Endothelial cell of umbilical vein (primary cell): ENCODE measurements around the gene SCLT1. TPM values are rescaled to one million over a fixed set of nuclear protein-coding genes. Genes with fewer than 3 reads are reported as not detected.
"Not testable (repeated sequence)": the region's sequence is repeated elsewhere in the genome, so short reads cannot be mapped to it uniquely, and the experiment has no call there.

ENCODE experiments used
- BruUV-seq: library from RNA; stranded (reverse); fragments of 400-500 nt; replicated peaks from 2 replicates; lab custom pipeline; 2021; lab: Mats Ljungman, UMichigan
- CTCF ChIA-PET: fragments of 300-600, 350-600 bp; sonication (Branson Sonifier 250); formaldehyde crosslinking; loops from one replicate; lab custom pipeline; 2021; ENCODE audit warnings: antibody characterized with exemption, inconsistent platforms; lab: Charles Lee
- POLR2A ChIA-PET: fragments of 300-600, 350-600 bp; sonication (Branson Sonifier 250); formaldehyde crosslinking; loops from one replicate; lab custom pipeline; 2021; ENCODE audit warnings: antibody characterized with exemption, inconsistent platforms; lab: Charles Lee
- DNase-seq: peaks from one replicate; pipeline ENCODE4 v3.0.0-alpha.2; 2011; ENCODE audit warnings: low read depth, low spot score
- FAIRE-seq: peaks from 2 replicates; lab custom pipeline; 2011; peaks lifted over from hg19 to GRCh38; lab: Jason Lieb, UNC
- H2AFZ ChIP-seq: 2 replicates; pipeline ENCODE4 v1.6.0; 2012; ENCODE audit warnings: low read depth, low read length, control low read depth, inconsistent platforms
- H3K27ac ChIP-seq: 2 replicates; pipeline ENCODE4 v1.5.1; 2011; ENCODE audit warnings: low read depth, mild to moderate bottlenecking, control low read depth, low read length, moderate library complexity; ENCODE audit not compliant: insufficient read depth
- H3K27me3 ChIP-seq, 2 experiments: 2 replicates each; pipeline versions ENCODE4 v1.6.0 to v1.6.1; 2011; ENCODE audit warnings: low read length in 2 of 2, mixed read lengths in 1 of 2; ENCODE audit not compliant: control insufficient read depth in 2 of 2, insufficient read depth in 2 of 2
- H3K36me3 ChIP-seq, 2 experiments: 2 replicates in 1 of 2; 3 replicates in 1 of 2; pipeline ENCODE4 v1.5.1; 2011; ENCODE audit warnings: low read length in 2 of 2, mild to moderate bottlenecking in 1 of 2, moderate library complexity in 1 of 2; ENCODE audit not compliant: control insufficient read depth in 2 of 2, insufficient read depth in 2 of 2; ENCODE audit errors: extremely low read depth in 1 of 2
- H3K4me1 ChIP-seq: 3 replicates; pipeline ENCODE4 v1.5.1; 2011; ENCODE audit warnings: mild to moderate bottlenecking, low read length; ENCODE audit not compliant: control insufficient read depth, insufficient read depth; ENCODE audit errors: extremely low read depth
- H3K4me2 ChIP-seq: 2 replicates; pipeline ENCODE4 v1.6.1; 2011; ENCODE audit warnings: low read length, control low read depth, mixed read lengths; ENCODE audit not compliant: insufficient read depth
- H3K4me3 ChIP-seq, 3 experiments: fragments of 200-600 bp in 1 of 3; sonication (generic), shearing (Covaris generic) in 1 of 3; replicated peaks in 1 of 3; 2 replicates each; pipeline ENCODE4 v1.5.1; 2011 to 2016; ENCODE audit warnings: control low read depth in 3 of 3, low read length in 3 of 3, mild to moderate bottlenecking in 2 of 3, inconsistent platforms in 1 of 3, low read depth in 1 of 3, moderate library complexity in 1 of 3; ENCODE audit not compliant: insufficient read depth in 1 of 3
- H3K79me2 ChIP-seq: 2 replicates; pipeline ENCODE4 v1.6.0; 2012; ENCODE audit warnings: low read length, inconsistent platforms; ENCODE audit not compliant: control insufficient read depth, insufficient read depth
- H3K9ac ChIP-seq: replicated peaks from 2 replicates; pipeline ENCODE3; 2011; ENCODE audit warnings: low read length, control low read depth; ENCODE audit not compliant: insufficient read depth; ENCODE audit errors: extremely low read depth
- H3K9me1 ChIP-seq: replicated peaks from 3 replicates; pipeline ENCODE4 v1.6.0; 2011; ENCODE audit warnings: mild to moderate bottlenecking, low read length; ENCODE audit not compliant: control insufficient read depth, insufficient read depth; ENCODE audit errors: extremely low read depth
- H3K9me3 ChIP-seq: replicated peaks from 2 replicates; pipeline ENCODE4 v1.5.1; 2012; ENCODE audit warnings: low read length, inconsistent platforms; ENCODE audit not compliant: control insufficient read depth, insufficient read depth
- H4K20me1 ChIP-seq: replicated peaks from 2 replicates; pipeline ENCODE3; 2011; ENCODE audit warnings: mild to moderate bottlenecking, low read length; ENCODE audit not compliant: control insufficient read depth, insufficient read depth; ENCODE audit errors: extremely low read depth
- FOS ChIP-seq: IDR thresholded peaks from 2 replicates; pipeline ENCODE4 v1.6.1; 2011; ENCODE audit warnings: mild to moderate bottlenecking, low read length, moderate library complexity, borderline replicate concordance; ENCODE audit not compliant: insufficient read depth
- JUN ChIP-seq: IDR thresholded peaks from 2 replicates; pipeline ENCODE4 v1.6.1; 2011; ENCODE audit warnings: borderline replicate concordance, low read depth; ENCODE audit not compliant: insufficient read length, insufficient read depth
- POLR2AphosphoS5 ChIP-seq: IDR thresholded peaks from 2 replicates; pipeline ENCODE4 v1.6.1; 2012; ENCODE audit warnings: low read depth, mild to moderate bottlenecking, control low read depth, low read length, moderate library complexity; ENCODE audit not compliant: insufficient read depth
- dilution Hi-C: fragments of 300-500 bp; cut with MboI; formaldehyde crosslinking; loops from one replicate; pipeline ENCODE4 v1.15.0; 2019; ENCODE audit warnings: low sequenced_read_pairs; ENCODE audit not compliant: extremely low pct_ligation_motif_present
- intact Hi-C: fragments of 100-400 bp; cut with micrococcal nuclease; formaldehyde crosslinking; loops from one replicate; pipeline ENCODE4 v1.10.0; 2022
- polyA plus RNA-seq, 4 experiments: library from polyadenylated mRNA; depleted of rRNA in 3 of 4; stranded (reverse) in 3 of 4; unstranded in 1 of 4; fragments of >200 nt; gene quantifications; 2 replicates each; pipeline versions ENCODE4 v1.2.1 to v1.2.3, GENCODE V29; 2011 to 2012; ENCODE audit warnings: missing spikeins in 1 of 4
- total RNA-seq: library from RNA; stranded (reverse); gene quantifications from 2 replicates; pipeline ENCODE4 v1.2.3, GENCODE V29; 2021

The SCLT1 gene
- total and polyA plus RNA-seq, 2 donors (not counting 3 experiments of a cell fraction or from before 2014, with no cell fraction given): 3.2 to 14.0 TPM

GRCh38 chr4:129080129-129080528, 13.2 kb downstream of the SCLT1 start:
- H3K4me3 ChIP-seq: no peak overlapping the region
- peaks cover 0 to 2% of the 10 kb centered on the region in 2 experiments for H3K36me3 ChIP-seq
- ChIA-PET CTCF (no interaction called here), POLR2A (no interaction called here)
- peaks cover 56% of the 10 kb centered on the region for H3K79me2 ChIP-seq
- no peak for TF ChIP-seq FOS
- H3K4me1 ChIP-seq: no peaks in the 10 kb centered on the region
- H3K9me3 ChIP-seq: no peaks in the 10 kb centered on the region
- no peaks in the 10 kb centered on the region for H3K27me3 ChIP-seq
- no peaks in the 10 kb centered on the region for H4K20me1 ChIP-seq
- H2AFZ ChIP-seq: no peak overlapping the region
- H3K9ac ChIP-seq: no peak overlapping the region
- H3K4me2 ChIP-seq: no peak overlapping the region
- FAIRE-seq (no peak), DNase-seq (no peak)
- no TSS peak for BruUV-seq
- intact Hi-C loops (no loop called here), dilution Hi-C loops (no loop called here)
- H3K9me1 ChIP-seq: no peaks in the 10 kb centered on the region
- no peak overlapping the region for H3K27ac ChIP-seq

- BruUV-seq: no TSS peak
- FAIRE-seq (no peak), DNase-seq (no peak)
- TF ChIP-seq JUN (no peak), POLR2AphosphoS5 (no peak)
- Histone ChIP-seq H3K9ac (no peak overlapping the region), H3K4me1 (no peaks in the 10 kb centered on the region), H3K79me2 (peaks cover 37% of the 10 kb centered on the region), H3K4me2 (no peak overlapping the region), H3K4me3 (no peak overlapping the region), H3K9me3 (no peaks in the 10 kb centered on the region), H3K27ac (no peak overlapping the region), H4K20me1 (no peaks in the 10 kb centered on the region), H3K9me1 (no peaks in the 10 kb centered on the region), H3K36me3 (peaks cover 0 to 2% of the 10 kb centered on the region in 2 experiments), H2AFZ (no peak overlapping the region), H3K27me3 (no peaks in the 10 kb centered on the region)
- intact Hi-C loops: no loop called here
- dilution Hi-C loops: no loop called here
- POLR2A ChIA-PET: no interaction called here
- CTCF ChIA-PET: interaction anchor here (1.0 to 1.1 kb wide), 2 partner anchors 16 to 171 kb away, joined by 3 read pairs; partner anchors contain the start of gene SCLT1
Observed at GRCh38 chr4:129077326-129077725, 16.0 kb downstream of the SCLT1 start.

- DNase-seq, intact Hi-C loops, H2AFZ ChIP-seq, CTCF ChIA-PET, H3K27me3 ChIP-seq, H4K20me1 ChIP-seq, FAIRE-seq, H3K9me3 ChIP-seq, H3K79me2 ChIP-seq, H3K9me1 ChIP-seq, H3K27ac ChIP-seq, BruUV-seq, dilution Hi-C loops, H3K4me1 ChIP-seq, H3K4me3 ChIP-seq, H3K4me2 ChIP-seq, H3K9ac ChIP-seq, H3K36me3 ChIP-seq, POLR2A ChIA-PET: not testable (repeated sequence)
Observed at GRCh38 chr4:129069537-129069936, 23.8 kb downstream of the SCLT1 start.
